CD4-positive, alpha-beta T cell treated with Interleukin-4 for 1 hour (primary cell): ENCODE measurements around the gene OGFOD2.
"Not testable (repeated sequence)": the region's sequence is repeated elsewhere in the genome, so short reads cannot be mapped to it uniquely, and the experiment has no call there.

Experiments
- DNase-seq, 2 donors: peaks; one replicate each; pipeline ENCODE4 v3.0.0-alpha.2; 2020 to 2022

OGFOD2 gene

GRCh38 chr12:123006977-123007376 lies 31.9 kb downstream of the OGFOD2 start:
- DNase-seq, result no peak

DNA sequence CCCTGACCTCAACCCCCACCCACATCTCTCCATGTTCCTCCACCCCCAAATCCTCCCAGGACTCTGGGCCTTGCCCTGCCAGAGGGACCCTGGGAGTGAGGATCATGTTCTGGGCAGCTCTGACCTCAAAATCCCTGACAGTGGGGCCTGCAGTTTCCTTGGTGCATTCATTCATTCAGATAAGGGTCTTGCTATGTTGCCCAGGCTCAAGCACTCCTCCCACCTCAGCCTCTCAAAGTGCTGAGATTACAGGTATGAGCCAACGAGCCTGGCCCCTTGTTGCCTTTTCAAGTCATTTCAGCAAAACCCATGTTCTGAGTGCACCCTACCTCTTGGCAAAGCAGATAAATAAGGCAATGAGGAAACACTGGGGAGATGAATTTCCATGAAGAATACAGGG lies 35.1 kb downstream of the OGFOD2 start:
- DNase-seq, result no peak

DNA sequence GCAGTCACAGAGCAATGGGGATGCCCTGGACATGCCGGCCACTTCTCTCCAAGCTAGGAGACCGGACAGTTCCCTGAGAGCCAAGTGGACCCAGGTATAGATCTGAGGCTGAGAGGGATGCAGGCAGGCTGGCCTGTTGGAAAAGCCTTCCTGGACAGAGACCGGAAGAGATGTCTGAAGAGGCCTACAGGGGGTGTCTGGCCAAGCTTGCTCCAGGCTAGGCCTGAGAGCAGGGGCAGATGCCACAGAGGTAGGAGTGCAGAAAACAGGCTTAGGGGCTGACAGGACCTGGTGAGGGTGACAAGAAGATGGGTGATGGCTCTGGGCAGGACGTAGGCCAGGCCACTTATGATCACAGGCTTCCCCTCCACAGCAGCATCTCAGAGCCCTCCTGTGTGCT lies 35.6 kb downstream of the OGFOD2 start:
- no peak for DNase-seq

- no peak for DNase-seq
These were observed 36.7 kb downstream of the OGFOD2 start for GRCh38 chr12:123011701-123012100.

- DNase-seq, result no peak
These were observed 38.4 kb downstream of the OGFOD2 start for GRCh38 chr12:123013185-123014095.

- not testable (repeated sequence) for DNase-seq
These were observed 39.4 kb downstream of the OGFOD2 start for GRCh38 chr12:123014473-123014872.

DNA sequence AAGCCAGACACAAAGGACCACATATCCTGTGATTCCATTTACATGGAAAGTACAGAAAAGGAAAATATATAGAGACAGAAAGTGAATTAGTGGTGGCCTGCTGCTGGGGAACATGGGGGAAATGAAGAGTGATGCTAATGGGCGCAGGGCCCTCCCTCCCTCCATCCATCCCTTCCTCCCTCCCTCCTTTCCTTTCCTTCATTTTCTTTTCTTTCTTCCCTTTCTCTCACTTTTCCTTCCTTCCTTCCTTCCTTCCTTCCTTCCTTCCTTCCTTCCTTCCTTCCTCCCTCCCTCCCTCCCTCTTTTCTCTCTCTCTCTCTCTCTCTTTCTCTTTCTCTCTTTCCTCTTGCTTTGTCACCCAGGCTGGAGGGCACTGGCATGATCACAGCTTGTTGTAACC lies 42.7 kb downstream of the OGFOD2 start:
- no peak for DNase-seq

- no peak for DNase-seq
These were observed 44.7 kb downstream of the OGFOD2 start for GRCh38 chr12:123019841-123020138.

- DNase-seq, result no peak
These were observed 46.9 kb downstream of the OGFOD2 start for GRCh38 chr12:123021688-123022604.

DNA sequence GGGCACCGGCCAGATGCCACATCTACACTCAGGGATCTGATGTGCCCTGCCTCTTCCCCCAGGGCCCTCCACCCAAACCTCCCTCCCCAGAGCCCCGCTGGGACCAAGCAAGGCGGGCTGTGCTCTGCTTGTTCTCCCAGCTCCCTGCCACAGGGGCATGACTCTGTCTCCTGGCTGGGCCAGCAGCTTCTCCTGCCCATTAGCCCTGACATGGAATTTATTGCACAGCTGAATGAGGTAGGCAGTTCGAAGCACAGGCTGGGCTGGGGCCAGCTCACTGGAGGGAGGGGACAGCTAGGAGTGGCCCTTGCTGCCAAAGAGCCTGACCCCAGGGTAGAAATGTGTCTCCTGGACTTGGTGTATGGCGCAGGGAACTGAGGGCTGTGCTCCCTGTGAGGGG lies 47.8 kb downstream of the OGFOD2 start:
- no peak for DNase-seq

DNA sequence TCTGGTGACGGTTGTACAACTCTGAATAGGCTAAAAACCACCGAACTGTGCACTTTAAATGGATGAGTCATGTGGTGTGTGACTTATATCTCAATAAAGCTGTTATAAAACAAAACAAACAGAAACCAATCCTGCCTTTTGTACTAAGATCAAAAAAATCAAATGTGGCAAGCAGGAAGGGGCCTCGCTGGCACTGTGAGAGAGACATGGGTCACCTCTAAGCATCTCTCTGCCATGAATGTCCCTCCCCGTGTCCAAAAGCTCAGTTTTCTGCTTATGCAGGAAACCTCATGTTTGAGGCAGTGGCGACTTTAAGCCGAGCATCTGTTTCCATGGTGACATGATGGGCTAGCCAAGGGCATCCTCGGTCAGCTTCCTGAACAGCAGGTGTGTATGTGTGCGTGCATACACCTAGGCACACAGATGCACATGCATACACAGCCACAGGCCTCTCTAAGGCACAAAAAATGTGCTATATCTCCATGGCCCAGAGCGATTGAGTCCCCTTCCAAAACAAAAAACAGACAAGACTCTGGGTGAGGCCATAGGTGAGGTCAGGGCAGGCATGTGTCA lies 49.9 kb downstream of the OGFOD2 start:
- no peak for DNase-seq

- no peak for DNase-seq
These were observed 51.2 kb downstream of the OGFOD2 start for GRCh38 chr12:123026094-123026853.

DNA sequence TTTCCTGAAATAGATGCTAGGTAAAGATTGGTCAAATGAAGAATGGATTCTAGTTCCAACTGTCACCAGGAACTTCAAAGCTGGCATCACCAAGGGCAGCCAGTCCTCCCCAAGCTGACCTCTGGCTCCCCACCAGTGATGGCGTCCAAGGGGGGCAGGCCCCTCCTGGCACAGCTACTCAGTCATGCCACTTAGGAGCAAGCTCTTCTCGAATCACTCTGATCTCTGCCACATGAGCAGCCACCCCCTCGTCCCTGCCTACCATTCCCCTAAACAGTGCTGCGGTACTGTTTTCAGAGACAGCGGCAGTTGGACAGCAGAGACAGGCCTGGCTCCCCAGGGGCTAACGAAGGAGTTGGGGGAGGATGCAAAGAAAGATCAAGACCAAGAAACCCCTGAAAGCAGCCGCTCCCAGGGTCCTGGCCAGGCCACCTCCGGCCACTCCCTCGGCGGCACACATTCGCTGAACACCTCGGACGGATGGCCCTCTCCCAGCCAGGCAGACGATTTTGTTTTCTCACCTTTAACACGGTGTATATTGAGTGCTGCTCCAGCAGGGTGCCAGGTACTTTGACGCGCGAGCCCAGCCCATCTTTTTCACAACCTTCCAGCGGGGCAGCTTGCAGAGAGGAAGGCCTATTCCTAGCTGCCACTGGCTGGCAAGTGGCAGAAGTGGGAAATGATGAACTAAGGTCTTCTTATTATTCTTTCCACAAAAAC lies 52.8 kb downstream of the OGFOD2 start:
- no peak for DNase-seq

- DNase-seq, result no peak
These were observed 53.4 kb downstream of the OGFOD2 start for GRCh38 chr12:123028475-123028874.

GRCh38 chr12:123029550-123029949 lies 54.5 kb downstream of the OGFOD2 start:
- DNase-seq, result no peak
